CD4-positive, alpha-beta T cell treated with Interleukin-4 for 4 hours (primary cell): ENCODE data around the gene ANKRD39.
A peak's percentile ranks its signal among the peaks of the same experiment; 100 is the strongest.
"Not testable (repeated sequence)": the region's sequence is repeated elsewhere in the genome, so short reads cannot be mapped to it uniquely, and the experiment has no call there.

Source experiments
- DNase-seq: peaks from one replicate; pipeline ENCODE4 v3.0.0-alpha.2; 2020

The ANKRD39 gene

GRCh38 chr2:96870626-96871255 is 12.9 kb upstream of the ANKRD39 start:
- peak; percentile 69 for DNase-seq

GRCh38 chr2:96869822-96870625 is 12.2 kb upstream of the ANKRD39 start, which contains the start of gene SEMA4C:
TSS of gene SEMA4C (minus strand) at chr2:96870080. CDS start at chr2:96867886, 2,194 bp downstream.
- DNase-seq: peak; percentile 33

GRCh38 chr2:96869281-96869821 is 11.5 kb upstream of the ANKRD39 start:
- DNase-seq: no peak

DNA sequence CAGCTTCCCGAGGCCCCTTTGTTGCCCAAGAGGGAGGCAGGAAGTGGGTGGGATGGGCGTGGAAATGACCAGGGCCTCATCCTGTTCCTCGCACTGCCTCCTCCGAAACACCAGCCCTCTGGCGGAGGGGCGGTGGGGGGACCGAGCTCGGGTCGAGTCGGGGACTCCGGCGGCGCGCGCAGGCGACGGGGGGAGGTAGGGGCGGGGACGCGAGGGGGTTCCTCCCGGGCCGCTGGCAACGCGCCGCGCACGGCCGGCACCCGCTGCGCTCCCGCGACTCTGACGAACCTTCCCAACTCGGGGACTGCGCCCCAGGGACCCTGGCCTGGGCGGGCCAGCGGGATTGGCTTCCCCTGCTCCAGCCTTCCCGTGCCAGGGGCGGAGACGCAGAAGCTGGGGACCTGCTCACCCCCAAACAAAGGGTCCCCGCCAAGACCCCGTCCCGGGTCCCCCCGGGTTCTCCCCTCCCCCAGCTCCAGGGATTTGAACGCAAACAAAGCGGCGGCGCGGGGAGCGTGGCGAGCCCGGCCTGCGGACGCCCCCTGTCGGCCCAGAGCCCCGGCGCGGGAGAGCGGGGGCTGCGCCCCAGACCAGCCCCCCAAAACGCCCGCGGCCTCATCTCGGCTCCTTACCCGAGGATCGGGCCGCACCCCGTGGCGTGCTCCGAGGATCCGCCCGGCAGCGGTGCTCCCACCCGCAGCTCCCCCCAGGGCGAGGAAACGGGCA is 10.9 kb upstream of the ANKRD39 start:
- DNase-seq: peak; percentile 41

DNA sequence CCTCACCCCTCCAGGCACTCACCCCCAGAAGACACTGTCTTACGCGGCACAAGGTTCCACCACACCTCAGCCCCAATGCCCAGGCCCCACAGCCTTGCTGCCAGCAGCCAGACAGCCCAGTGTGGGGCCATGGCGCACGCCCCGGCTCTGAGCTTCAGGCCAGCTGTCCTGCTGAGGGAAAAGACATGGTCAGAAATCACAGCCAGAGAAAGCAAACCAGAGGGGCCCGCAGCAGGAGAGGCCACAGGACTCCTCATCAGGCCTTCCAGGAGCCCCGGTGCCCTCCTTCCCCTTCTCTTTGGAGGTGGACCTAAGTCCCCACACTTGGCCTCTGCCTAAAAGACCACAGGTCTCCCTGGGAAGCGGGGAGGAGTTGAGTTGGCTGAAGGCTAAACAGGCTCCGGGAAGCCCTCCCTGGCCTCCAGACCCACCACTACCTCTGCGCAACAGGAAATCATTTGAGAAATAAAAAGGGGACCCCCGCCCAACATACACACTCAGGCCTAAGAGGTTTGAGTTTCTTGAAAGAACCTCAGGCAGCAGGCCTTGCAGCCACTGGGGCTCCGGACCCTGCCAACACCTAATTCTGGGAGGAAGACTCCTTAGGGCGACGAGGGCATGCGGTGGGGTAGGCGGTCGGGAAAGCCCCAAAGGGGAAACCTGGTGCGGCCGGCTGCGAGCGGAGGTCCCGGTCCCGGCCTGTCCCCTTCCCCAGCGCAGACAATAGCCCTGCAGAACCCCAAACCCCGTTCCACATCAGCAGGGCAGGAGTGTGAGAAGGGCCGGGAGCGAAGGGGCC is 10.1 kb upstream of the ANKRD39 start:
- no peak for DNase-seq

DNA sequence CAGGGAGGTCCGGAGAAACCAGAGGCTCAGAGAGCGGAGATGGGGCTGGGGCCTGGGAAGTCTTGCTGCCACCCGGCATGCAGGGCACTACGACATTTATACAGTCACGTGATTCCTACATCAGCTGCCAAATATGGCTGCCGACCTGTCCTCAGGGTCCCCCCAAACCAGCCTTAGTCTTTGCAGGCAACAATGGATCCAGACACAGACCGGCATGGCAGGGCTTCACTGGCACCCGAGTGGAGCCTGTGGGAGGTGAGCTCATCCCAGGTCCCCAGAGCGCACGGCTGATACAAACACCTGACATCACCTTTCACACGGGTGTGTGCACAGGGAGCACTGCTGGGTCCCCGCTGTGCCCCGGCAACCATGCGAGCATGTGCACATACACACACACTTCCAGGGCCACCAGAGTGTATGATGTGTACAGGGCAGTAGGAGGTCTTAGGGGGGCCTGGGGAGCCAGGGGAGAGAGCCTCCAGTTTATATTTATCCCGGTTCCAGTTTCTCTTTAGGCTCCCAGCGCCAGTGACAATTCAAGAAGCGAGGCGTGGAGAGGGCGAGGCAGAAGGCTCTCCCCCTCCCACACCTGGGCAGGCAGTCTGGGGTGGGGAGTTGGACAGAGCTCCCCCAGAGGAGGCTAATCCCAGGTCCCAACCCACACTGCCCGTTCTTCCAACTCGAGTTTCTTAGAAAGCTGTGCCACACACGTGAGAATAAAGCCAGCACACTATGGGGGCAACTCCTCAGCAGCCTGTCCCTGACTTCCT is 9.4 kb upstream of the ANKRD39 start:
- no peak for DNase-seq

DNA sequence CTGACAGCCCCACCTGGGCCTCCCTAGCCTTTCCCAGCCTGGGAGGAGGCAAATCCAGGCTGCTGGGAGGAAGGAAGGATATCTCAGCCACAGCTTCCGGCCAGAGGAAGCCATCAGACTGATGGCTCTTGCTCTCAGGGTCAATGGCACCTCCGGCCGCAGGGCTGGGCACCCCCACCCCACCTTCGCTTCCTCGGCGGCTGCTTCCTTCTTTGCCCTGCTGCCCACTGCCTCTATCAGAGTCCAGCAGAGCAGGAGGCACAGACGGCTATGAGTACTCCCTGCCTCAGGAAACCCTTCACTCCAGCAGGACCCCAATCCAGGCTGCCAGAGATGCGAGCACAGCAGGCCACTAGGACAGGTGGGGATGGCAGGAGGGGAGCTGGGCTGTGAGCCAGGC is 8.8 kb upstream of the ANKRD39 start:
- no peak for DNase-seq

DNA sequence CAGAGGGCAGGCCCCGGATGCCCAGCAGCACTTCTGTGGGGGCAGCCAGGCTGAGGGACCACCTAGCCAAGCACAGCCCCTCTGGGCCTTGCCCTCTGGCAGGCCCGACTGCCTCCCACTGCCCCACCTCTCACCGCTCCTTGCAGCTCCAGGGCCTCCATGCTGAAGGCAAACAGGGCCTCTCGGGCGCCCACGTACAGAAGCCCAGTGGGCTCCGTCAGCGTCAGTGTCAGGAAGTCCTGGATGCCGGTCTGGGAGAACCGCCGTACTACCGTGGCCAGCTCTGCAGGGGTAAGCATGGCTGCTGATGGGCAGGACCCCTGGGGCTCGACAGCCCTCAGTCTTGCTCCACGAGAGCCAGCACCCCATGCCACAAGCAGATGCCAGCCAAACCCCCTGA is 8.3 kb upstream of the ANKRD39 start:
- no peak for DNase-seq

DNA sequence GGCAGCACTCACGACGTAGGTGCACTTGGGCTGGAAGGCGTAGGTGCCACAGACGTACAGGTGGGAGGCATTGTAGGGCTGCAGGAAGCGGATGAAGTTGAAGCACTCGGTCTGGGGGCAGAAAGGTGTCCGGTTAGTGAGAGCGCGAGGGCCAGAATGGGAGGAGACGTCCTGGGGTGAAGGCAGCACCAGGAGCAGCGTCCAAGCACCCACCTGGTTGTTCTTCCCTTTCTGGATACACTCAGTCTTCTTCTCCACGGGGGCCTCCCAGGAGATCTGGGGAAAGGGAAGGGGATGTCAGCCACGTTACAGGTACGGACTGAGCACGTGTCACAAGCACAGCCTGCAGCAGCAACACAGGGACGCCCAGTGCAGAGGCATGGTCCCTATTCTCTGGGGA is 7.8 kb upstream of the ANKRD39 start:
- no peak for DNase-seq

GRCh38 chr2:96864343-96865091 is 6.7 kb upstream of the ANKRD39 start:
- no peak for DNase-seq

- no peak for DNase-seq
Measured at GRCh38 chr2:96863575-96864342, 5.9 kb upstream of the ANKRD39 start.

- DNase-seq: not testable (repeated sequence)
Measured at GRCh38 chr2:96863056-96863455, 5.2 kb upstream of the ANKRD39 start.

- DNase-seq: no peak
Measured at GRCh38 chr2:96861074-96861473, 3.3 kb upstream of the ANKRD39 start.

DNA sequence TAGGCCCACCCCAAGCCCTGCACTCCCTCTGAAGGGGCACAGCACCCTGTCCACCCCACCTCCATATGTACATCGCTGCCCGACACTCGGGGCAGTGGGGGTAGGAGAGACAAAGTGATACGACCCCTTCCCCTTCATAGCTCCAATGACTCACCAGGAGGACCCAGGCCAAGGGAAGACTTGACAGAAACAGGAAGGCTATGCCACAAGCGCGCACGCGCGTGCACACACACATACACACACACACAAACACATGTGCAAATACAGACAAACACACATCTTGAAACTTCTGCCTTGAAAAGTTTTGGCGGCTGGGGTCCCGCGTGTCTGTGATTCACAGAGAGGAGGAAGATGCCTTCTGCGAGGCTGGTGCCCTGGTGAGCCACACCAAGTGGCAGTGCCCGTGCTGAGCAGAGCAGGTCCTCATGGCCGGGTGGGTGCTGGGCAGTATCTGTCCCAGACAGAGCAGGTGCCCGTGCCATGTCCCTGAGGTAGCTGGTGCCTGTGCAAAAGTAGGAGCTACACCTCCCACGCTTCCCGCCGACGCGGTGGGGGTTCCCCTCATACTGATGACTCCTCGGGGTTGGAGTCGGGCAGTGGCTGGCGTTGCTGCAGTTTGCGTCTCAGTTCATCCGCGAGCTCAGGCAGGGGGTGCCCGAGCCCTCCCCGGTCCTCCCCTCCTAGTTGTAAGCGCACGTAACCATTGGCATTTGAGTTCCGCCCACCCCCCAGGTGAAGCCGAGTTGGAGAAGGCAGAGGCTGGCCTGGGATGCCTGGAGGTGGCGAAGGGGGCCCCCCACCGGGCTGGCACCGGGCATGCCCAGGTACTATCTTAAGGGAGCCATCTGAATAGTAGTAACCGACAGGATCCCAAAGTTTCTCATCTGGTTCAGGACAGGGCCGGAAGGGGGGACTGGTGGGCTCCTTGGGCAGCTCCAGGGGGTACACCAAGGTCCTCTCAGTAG is 2.5 kb upstream of the ANKRD39 start:
- peak; percentile 43 for DNase-seq

- no peak for DNase-seq
Measured at GRCh38 chr2:96859681-96860064, 1.9 kb upstream of the ANKRD39 start.

- DNase-seq: no peak
Measured at GRCh38 chr2:96859099-96859649, 1.4 kb upstream of the ANKRD39 start.

DNA sequence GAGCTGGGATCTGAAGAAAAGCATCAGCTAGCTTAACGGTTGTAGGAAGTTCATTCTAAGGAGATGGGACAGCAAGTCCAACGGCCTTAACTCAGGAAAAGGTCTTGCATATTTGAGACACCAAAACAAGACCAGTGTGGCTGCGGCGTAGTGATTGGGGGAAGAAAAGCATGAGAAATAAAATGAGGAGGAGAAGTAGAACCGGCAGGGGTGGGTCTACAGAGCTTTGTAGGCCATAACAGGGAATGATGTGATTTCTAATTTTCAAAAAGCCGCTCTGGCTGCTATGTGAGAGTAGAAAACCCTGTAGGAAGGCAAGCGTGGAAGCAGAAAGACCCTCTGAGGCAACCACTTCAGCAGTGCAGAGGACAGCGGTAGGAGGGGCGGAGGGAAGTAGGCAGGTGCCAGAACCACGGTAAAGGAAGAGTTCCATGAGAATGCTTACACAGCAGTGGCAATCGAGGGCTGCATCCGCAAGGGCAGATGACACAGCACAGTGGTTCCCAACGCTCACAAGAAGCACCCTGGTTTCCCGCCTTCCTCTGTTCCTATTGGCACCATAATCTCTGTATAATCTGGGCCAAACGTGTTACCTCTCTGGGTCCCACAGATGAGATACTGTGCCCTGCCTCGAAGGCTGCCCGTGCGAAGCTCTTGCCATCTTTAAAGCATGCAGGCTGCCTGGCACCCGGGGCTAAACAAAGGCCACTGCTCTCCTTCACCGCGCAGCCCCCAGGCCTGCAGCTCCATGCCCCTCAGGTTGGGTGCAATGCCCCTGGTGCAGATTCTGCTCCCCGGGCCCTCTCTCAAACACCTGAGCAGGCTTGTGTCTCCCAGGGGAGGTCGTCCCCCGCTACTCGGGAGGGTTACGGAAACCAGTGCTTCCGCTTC is 795 bp downstream of the ANKRD39 start:
- DNase-seq: peak; percentile 27

DNA sequence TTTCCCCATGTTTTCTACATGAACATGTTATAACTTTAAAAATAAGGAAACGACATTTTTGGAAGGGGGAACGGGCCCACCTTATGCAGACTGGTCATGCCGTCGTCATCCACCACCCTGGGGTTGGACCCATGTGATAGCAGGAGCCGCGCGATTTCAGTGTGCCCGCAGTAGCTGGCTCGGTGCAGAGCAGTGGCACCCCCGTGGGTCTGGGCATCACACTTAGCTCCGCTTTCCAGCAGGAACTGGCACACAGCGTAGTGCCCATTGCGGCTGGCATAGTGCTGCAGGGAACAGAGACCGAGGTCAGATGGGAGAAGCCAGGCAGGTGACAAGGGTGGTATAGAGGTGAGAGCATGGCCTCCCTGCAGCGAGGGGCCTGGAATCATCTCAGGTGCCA is 4.5 kb downstream of the ANKRD39 start:
- DNase-seq: no peak
